KMS-11 (cell line): ENCODE measurements around the gene TAF4.

ENCODE experiments used
- H2AFZ ChIP-seq: fragments of 200-600 bp; sonication (generic); 2 replicates; pipeline ENCODE4 v1.6.1; 2016; ENCODE audit warnings: antibody characterized with exemption, mixed run types, low read depth
- H3K27ac ChIP-seq: fragments of 200-600 bp; sonication (generic); 2 replicates; pipeline ENCODE4 v1.6.1; 2016; ENCODE audit warnings: mild to moderate bottlenecking, mixed run types
- H3K27me3 ChIP-seq: fragments of 200-600 bp; sonication (generic); 2 replicates; pipeline ENCODE4 v1.6.1; 2017; ENCODE audit warnings: mild to moderate bottlenecking, low read depth, mixed run types, moderate library complexity; ENCODE audit not compliant: insufficient read depth
- H3K36me3 ChIP-seq: fragments of 200-600 bp; sonication (generic); 2 replicates; pipeline ENCODE4 v1.6.1; 2017; ENCODE audit warnings: mild to moderate bottlenecking, mixed run types; ENCODE audit not compliant: insufficient read depth
- H3K4me1 ChIP-seq: fragments of 200-600 bp; sonication (generic); 2 replicates; pipeline ENCODE4 v1.6.1; 2016; ENCODE audit warnings: mild to moderate bottlenecking, low read depth, mixed run types; ENCODE audit not compliant: poor library complexity, severe bottlenecking
- H3K4me2 ChIP-seq: fragments of 200-600 bp; sonication (generic); 2 replicates; pipeline ENCODE4 v1.7.0; 2016; ENCODE audit warnings: mild to moderate bottlenecking, mixed run types
- H3K4me3 ChIP-seq: fragments of 200-600 bp; sonication (generic); IDR thresholded peaks from 2 replicates; pipeline ENCODE4 v1.6.1; 2017; ENCODE audit warnings: low read depth, low read length, mixed read lengths; ENCODE audit not compliant: insufficient read depth
- H3K79me2 ChIP-seq: fragments of 200-600 bp; sonication (generic); 2 replicates; pipeline ENCODE4 v1.6.1; 2016; ENCODE audit warnings: low read depth, mixed run types; ENCODE audit not compliant: insufficient read depth
- H3K9ac ChIP-seq: fragments of 200-600 bp; sonication (generic); 2 replicates; pipeline ENCODE4 v1.6.1; 2016; ENCODE audit warnings: mild to moderate bottlenecking, mixed run types
- H4K20me1 ChIP-seq: fragments of 200-600 bp; sonication (generic); 2 replicates; pipeline ENCODE4 v1.6.1; 2016; ENCODE audit warnings: mild to moderate bottlenecking, mixed run types; ENCODE audit not compliant: insufficient read depth
- CTCF ChIP-seq: fragments of 200-600 bp; sonication (generic); conservative IDR thresholded peaks from 2 replicates; pipeline ENCODE4 v1.6.1; 2017; ENCODE audit warnings: low read depth, mild to moderate bottlenecking, antibody characterized with exemption, low read length, moderate library complexity, mixed read lengths

TAF4 gene

GRCh38 chr20:61937963-61938838 is 127.5 kb downstream of the TAF4 start:
- no peak overlapping the region for H3K27ac ChIP-seq
- no peak for TF ChIP-seq CTCF
- no peaks in the 10 kb centered on the region for H3K4me1 ChIP-seq
- no peak overlapping the region for H3K9ac ChIP-seq
- H3K4me2 ChIP-seq, result no peak overlapping the region
- peaks cover 54% of the 10 kb centered on the region for H3K27me3 ChIP-seq
- no peak overlapping the region for H3K4me3 ChIP-seq
- H2AFZ ChIP-seq, result no peak overlapping the region
- H3K36me3 ChIP-seq, result no peaks in the 10 kb centered on the region
- H3K79me2 ChIP-seq, result no peaks in the 10 kb centered on the region
- H4K20me1 ChIP-seq, result no peaks in the 10 kb centered on the region

- H4K20me1 ChIP-seq, result no peaks in the 10 kb centered on the region
Observed at GRCh38 chr20:61937146-61937962, 128.3 kb downstream of the TAF4 start.

GRCh38 chr20:61936701-61937131 is 129.0 kb downstream of the TAF4 start:
- H3K36me3 ChIP-seq, result no peaks in the 10 kb centered on the region
- H3K4me2 ChIP-seq, result no peak overlapping the region
- no peaks in the 10 kb centered on the region for H3K79me2 ChIP-seq
- H3K27ac ChIP-seq, result no peak overlapping the region
- peaks cover 62% of the 10 kb centered on the region for H3K27me3 ChIP-seq
- TF ChIP-seq CTCF, result no peak
- no peak overlapping the region for H3K4me3 ChIP-seq
- H2AFZ ChIP-seq, result no peak overlapping the region
- H4K20me1 ChIP-seq, result no peaks in the 10 kb centered on the region
- H3K4me1 ChIP-seq, result no peaks in the 10 kb centered on the region
- H3K9ac ChIP-seq, result no peak overlapping the region

More at GRCh38 chr20:61937146-61937962, 128.3 kb downstream of the TAF4 start:
- Histone ChIP-seq H3K4me2 (no peak overlapping the region), H3K79me2 (no peaks in the 10 kb centered on the region), H3K27ac (no peak overlapping the region), H3K4me3 (no peak overlapping the region), H3K4me1 (no peaks in the 10 kb centered on the region), H3K9ac (no peak overlapping the region), H3K27me3 (peaks cover 58% of the 10 kb centered on the region), H2AFZ (no peak overlapping the region), H3K36me3 (no peaks in the 10 kb centered on the region)
- TF ChIP-seq CTCF, result no peak

GRCh38 chr20:61935926-61936700 is 129.6 kb downstream of the TAF4 start:
- Histone ChIP-seq H3K9ac (no peak overlapping the region), H3K4me2 (no peak overlapping the region), H3K27me3 (peaks cover 67% of the 10 kb centered on the region), H3K27ac (no peak overlapping the region), H3K79me2 (no peaks in the 10 kb centered on the region), H3K36me3 (no peaks in the 10 kb centered on the region), H2AFZ (no peak overlapping the region), H3K4me1 (no peaks in the 10 kb centered on the region), H3K4me3 (no peak overlapping the region), H4K20me1 (no peaks in the 10 kb centered on the region)
- TF ChIP-seq CTCF, result no peak
